NCI-H1417 (cell line): ENCODE results near the gene WWTR1.

Experiments
- DNase-seq, 3 experiments: peaks; one replicate each; lab custom pipeline; 2025; lab: John Stamatoyannopoulos, UW

WWTR1 gene

DNA sequence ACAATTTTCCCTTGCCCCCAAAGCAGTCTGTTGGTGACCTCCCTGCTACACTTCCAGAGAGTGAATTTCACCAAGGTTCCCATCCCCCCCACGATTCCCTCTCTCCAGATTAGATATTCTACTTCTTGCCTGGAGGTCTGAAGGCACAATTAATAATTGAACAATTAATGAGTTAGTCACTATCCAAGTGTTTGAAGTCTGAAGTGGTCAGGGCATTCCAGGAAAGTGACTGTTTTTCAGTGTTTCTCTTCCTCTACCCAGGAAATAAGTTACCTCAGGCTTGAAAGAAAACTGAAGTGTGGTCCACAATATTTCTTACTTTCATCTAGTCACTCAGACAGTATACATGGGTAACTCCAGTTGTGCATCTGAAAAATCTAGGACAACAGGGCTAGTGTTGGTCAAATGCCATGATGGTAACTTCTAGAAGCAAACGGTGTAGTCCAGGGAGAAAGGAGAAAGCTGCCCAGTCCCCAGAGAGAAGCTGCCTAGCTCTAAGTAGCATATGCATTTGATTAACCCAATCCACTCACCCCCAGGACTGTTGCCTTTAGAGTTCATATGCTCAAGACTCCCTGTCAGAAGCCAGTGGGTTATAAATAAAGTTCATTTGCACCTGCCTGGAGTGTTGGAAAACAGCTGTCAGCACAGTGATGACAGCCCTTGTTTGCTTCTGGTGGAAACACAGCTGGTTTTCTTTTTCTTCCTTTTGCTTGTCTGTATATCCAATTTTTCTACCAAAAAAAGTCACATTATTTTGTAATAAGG is 185.6 kb downstream of the WWTR1 start:
- peak in 2 of 3 experiments; percentile 24 to 52 for DNase-seq

GRCh38 chr3:149470381-149470780 is 187.4 kb downstream of the WWTR1 start:
- no peak for DNase-seq

- DNase-seq, result no peak
These were observed 189.2 kb downstream of the WWTR1 start for GRCh38 chr3:149468504-149469212.
